ENCODE results near the gene PPP1R13L.

DNA sequence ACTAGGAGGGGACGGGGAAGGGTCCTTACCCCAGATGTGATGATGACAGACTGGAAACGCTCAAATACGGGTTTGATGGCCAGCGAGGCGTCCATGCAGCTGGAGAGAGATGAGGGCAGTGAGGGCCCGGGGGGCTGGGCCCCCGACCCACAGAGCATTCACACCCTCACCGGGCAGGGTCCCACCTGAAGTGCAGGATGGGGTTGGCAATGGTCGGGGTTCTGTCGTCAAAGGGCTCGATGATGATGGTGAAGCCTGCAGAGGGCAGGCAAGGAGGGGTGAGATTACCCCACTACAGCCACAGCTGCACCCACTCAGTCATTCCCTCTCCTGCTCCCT, 47.5 kb downstream of the PPP1R13L start:
- TF ChIP-seq, protein P1, sequence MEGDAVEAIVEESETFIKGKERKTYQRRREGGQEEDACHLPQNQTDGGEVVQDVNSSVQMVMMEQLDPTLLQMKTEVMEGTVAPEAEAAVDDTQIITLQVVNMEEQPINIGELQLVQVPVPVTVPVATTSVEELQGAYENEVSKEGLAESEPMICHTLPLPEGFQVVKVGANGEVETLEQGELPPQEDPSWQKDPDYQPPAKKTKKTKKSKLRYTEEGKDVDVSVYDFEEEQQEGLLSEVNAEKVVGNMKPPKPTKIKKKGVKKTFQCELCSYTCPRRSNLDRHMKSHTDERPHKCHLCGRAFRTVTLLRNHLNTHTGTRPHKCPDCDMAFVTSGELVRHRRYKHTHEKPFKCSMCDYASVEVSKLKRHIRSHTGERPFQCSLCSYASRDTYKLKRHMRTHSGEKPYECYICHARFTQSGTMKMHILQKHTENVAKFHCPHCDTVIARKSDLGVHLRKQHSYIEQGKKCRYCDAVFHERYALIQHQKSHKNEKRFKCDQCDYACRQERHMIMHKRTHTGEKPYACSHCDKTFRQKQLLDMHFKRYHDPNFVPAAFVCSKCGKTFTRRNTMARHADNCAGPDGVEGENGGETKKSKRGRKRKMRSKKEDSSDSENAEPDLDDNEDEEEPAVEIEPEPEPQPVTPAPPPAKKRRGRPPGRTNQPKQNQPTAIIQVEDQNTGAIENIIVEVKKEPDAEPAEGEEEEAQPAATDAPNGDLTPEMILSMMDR (conservative IDR thresholded peaks at IDR 0.05; ENCODE audit: low read length): no peak
- no peak for TF ChIP-seq EZH2phosphoT487 (IDR thresholded peaks at IDR 0.05; ENCODE audit: borderline replicate concordance, low read depth, low read length)

Measured in OCI-LY7 (cell line).